Left colon (tissue), 2 donors: ENCODE data around the gene GNAT2. TPM values are rescaled to one million over a fixed set of nuclear protein-coding genes. Genes with fewer than 3 reads are reported as not detected.
"Not testable (repeated sequence)": the region's sequence is repeated elsewhere in the genome, so short reads cannot be mapped to it uniquely, and the experiment has no call there.

Experiments used
- ATAC-seq: fragments of 200-7000 bp; cut with Tn5 transposase; one replicate; pipeline ENCODE4 v1.9.1; 2020; ENCODE audit warnings: mild to moderate bottlenecking, moderate library complexity
- DNase-seq, 2 donors: peaks; one replicate each; pipeline ENCODE4 v3.0.0-alpha.2; 2020
- intact Hi-C, 2 donors: fragments of 100-400 bp; cut with DNase I in 1 of 2; cut with micrococcal nuclease in 1 of 2; formaldehyde crosslinking; loops; one replicate each; pipeline versions ENCODE4 v1.11.2 to v1.14.0; 2022; cut with DNase I, micrococcal nuclease
- long read RNA-seq: library from polyadenylated mRNA; unstranded; transcript quantifications from one replicate; pipeline ENCODE4 v2.0.0, GENCODE V29; 2021
- total RNA-seq, 2 donors: library from RNA; stranded (reverse); fragmentation: NEBNext Ultra II Directional; extraction: Animal tissue kit (Norgen Biotek cat#: 25700); gene quantifications; one replicate each; pipeline ENCODE4 v1.2.1, GENCODE V29; 2021
- donor health status: DM: no; HTN: no; CAD: no.
- donor health status: DM: yes; HTN: yes; CAD: no.

Gene GNAT2
- under 1 TPM in 1 of 2 donors, not detected in 1; 0.73 TPM for total RNA-seq
- long read RNA-seq = 0 reads

- peak; percentile 86 to 87 for DNase-seq
- ATAC-seq = peak; percentile 77
- intact Hi-C loops = loop anchor here in 1 of 2 donors (5.0 kb wide), 1 partner anchor 67 kb away; no protein-coding TSS in a partner anchor
Measured at GRCh38 chr1:109619576-109620400, at the start of gene GNAT2, which contains the start of gene AMPD2. Gene GNAT2 (minus strand): TSS chr1:109619616. CDS start chr1:109612870, 6,746 bp downstream. Gene AMPD2 (plus strand): TSS chr1:109619837. CDS start chr1:109621176, 1,339 bp downstream.

DNA sequence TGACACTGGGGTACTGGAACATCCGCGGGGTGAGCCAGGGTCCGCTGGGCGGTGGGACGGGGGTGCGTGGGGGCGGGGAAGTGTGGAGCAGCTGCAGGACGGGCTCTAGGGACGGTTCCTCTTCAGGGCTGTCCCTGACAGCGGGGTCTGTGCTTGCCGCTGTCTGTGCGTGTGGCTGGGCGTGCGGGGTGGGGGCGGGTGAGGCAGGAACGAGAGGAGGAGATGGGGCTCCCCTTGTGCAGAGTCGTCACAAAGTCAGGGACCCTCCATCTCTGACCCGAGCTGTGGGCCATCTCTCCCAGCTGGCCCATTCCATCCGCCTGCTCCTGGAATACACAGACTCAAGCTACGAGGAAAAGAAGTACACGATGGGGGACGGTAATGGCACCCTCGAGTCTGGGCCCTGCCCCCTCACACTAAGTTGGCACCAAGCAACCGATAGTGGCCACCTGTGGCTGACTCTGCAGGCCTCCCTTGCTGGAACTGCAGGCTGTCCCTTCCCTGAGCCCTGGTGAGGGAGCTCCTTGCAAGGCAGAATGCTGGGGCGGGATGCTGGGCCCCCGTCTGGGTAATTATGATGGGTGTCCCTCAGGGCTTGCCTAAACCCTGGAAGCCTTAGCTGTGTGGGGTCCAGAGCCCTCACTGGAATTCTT, 48.8 kb upstream of the GNAT2 start:
- intact Hi-C loops = no loop called here
- DNase-seq (no peak), ATAC-seq (peak; percentile 25)

DNA sequence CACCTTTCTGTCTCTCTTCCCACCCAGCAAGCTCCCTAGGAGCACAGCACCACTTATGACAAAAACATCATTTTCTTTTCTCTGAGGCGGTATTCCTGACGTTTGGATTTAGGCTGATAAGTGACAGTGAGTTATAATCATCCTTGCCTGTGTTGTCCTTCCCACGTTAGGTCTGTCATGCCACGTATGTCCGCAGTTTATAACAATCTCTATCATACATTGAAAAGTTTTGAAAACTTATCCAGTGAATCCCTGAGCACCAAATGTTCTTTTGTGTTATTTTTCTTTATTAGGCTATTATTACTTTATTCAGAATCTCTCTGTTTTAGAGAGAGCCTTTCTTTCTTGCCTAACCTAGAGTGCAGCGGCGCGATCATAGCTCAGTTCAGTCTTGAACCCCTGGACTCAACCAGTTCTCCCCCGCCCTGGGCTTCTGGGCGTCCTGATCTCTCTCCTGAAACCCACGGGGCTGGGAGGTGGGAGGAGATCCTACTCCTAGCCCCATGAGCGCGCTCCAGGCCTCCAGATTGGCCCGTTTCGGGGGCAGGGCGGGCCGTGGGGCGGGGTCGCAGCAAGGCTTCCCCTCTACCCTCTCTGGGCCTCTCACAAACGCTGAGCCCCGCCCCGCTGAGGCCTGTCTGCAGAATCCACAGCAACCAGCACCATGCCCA, 48.2 kb upstream of the GNAT2 start, which contains the start of gene GSTM2:
GSTM2 (plus strand) TSS at position 606 of the 671 bp plus-strand sequence; CDS start at position 665, 59 bp downstream.
- DNase-seq = peak; percentile 91
- intact Hi-C loops = no loop called here
- peak; percentile 98 for ATAC-seq

DNA sequence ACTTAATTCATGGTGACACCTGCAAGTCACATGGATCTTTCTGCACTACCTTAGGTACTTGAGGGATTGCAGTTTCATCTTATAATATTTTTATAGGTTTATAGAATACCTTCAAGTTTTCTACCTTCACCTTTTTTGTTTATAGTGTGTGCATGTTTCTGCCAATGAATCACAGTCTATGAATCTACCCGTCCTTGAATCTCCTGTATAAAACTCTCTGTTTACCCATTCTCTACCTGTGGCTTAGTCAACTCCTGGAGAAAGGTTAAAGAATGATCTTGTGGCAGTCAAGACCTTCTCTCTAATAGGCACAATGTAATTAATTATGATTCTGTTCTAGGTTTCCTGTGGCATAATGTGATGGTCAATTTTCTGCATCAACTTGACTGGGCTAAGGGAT, 45.3 kb upstream of the GNAT2 start:
- no peak for DNase-seq
- intact Hi-C loops = no loop called here
- ATAC-seq = no peak

DNA sequence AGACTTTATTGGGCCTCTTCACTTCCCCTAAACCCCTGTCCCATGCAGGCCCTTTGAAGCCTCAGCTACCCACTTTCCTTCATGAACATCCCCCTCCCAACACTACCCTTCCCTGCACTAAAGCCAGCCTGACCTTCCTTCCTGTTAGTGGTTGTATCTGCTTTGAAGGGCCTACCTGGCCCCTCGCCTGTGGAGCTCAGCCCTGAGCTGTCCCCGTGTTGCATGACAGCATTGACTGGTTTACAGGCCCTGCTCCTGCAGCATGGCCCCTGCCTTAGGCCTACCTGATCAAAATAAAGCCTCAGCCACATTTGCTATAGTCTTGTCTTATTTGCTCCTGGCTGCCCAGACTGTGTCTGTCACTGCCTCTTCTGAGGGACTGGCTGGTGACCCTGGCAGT, 42.0 kb upstream of the GNAT2 start:
- ATAC-seq (no peak), DNase-seq (no peak)
- intact Hi-C loops = no loop called here

GRCh38 chr1:109660691-109661026, 41.2 kb upstream of the GNAT2 start:
- ATAC-seq, intact Hi-C loops, DNase-seq: not testable (repeated sequence)

DNA sequence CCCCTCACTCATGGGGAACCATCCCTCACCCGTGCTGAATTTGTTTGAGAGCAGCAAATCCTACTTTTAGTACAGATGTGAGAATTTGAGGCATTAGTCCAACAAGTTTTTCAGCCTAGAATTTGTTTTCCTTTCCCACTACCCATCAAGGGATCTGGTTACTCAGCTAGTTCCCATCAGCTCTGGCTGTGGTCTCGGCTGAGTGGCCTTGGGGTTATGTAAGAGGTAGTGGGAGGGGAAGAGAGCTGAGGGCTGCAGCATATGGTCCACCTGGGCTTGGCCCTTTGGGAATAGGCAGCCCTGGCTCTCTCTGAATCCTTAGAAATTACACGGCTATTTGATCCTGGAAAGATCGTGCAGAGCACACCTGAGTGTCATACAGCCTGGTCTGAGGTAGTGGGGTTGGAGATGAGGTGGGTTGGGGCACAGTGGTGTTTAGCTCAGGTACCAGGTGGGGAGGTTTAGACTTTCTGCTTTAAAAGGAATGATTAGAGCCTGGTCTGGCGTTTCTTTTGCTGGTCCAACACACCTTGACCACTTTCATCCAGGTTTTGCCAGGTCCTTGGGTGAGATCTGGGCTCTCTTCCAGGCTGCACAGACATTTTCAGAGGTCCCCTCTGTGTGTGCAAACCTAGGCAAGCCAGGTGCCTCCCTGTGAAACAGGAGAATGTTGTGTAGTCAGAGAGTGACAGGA, 40.7 kb upstream of the GNAT2 start:
- DNase-seq (no peak), ATAC-seq (no peak)
- intact Hi-C loops = no loop called here

DNA sequence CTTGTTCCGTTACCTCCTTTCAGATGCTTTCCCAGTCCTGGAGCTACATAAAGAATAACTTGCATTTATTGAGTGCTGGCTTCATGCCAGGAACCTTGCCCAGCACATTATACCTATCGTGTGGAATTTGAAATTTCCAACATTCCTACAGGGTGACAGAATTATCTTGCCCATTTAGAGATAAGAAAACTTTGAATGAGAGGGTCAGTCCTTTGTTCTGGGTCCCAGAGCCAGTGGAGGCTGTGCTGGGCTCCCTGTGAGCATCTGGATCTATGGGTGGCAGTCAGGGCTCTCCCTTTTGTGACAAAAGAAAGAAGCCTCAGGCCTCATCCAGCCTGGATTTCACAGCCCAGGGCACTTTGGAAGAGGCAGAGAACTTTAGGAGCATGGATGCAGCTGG, 39.7 kb upstream of the GNAT2 start:
- DNase-seq (no peak), ATAC-seq (no peak)
- intact Hi-C loops = no loop called here

- intact Hi-C loops = no loop called here
- no peak for DNase-seq
- no peak for ATAC-seq
Measured at GRCh38 chr1:109658533-109659042, 39.2 kb upstream of the GNAT2 start.

- ATAC-seq = no peak
- DNase-seq = no peak
Measured at GRCh38 chr1:109657970-109658369, 38.6 kb upstream of the GNAT2 start.

DNA sequence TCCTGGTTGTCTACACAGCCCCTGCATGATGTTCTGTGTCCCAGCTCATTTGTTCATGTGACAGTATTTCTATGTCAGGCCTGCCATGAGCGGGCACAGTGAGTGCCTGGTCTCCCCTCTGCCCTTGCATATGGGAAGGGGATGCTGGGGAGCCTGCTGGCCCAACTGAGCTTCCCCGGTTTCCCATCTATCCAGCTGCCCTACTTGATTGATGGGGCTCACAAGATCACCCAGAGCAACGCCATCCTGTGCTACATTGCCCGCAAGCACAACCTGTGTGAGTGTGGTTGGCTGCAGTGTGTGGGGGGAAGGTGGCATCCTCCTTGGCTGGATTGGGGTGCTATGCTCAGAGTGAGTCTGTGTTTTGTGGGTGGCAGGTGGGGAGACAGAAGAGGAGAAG, 38.0 kb upstream of the GNAT2 start:
- intact Hi-C loops = no loop called here
- DNase-seq (no peak), ATAC-seq (no peak)

More at GRCh38 chr1:109657970-109658369, 38.6 kb upstream of the GNAT2 start:
- intact Hi-C loops = no loop called here

- intact Hi-C loops = no loop called here
- DNase-seq (peak; percentile 91 to 95), ATAC-seq (peak; percentile 96)
Measured at GRCh38 chr1:109655615-109656519, 36.5 kb upstream of the GNAT2 start, which contains the start of gene GSTM4. Gene GSTM4 (plus strand): TSS chr1:109656099. CDS start chr1:109656390, 291 bp downstream.

GRCh38 chr1:109654519-109654918, 35.1 kb upstream of the GNAT2 start:
- intact Hi-C loops = no loop called here
- no peak for ATAC-seq
- DNase-seq = no peak

DNA sequence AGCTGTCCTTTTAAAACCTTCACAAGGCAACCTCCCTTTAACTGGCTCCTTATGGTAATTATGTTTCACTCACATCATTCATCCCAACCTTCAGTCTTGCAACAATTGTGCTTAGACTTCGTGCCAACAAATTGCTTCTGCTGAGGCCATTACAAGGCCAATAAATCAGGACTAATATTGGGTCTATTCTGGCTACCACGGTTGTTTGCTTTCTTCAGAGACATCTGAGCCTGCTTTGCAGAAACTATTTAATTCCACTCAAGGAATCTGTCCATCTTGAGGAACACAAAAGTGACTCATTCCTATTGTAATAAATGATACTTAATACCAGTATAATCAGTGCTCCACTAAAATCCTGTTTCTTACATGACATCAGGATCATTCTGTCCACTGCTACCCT, 33.9 kb upstream of the GNAT2 start:
- ATAC-seq (no peak), DNase-seq (no peak)
- intact Hi-C loops = no loop called here

DNA sequence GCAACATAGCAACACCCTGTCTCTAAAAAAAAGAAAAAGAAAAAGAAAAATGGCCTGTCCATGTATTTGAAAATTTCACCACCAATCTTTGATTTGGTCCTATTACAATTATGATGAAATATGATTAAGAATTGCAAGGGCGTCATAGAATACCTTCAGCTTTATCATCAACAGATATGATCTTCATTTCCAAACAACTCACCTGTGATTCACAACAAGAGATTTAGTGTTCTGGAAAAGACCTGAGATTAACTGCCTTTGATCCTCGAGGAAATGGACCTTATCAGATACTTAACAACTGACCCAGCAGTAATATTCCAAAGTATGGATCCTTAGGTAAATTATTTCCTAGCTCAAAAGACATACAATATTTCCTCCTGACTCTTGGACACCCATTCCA, 33.0 kb upstream of the GNAT2 start:
- DNase-seq (no peak), ATAC-seq (no peak)
- intact Hi-C loops = no loop called here

- DNase-seq = no peak
- no peak for ATAC-seq
- intact Hi-C loops = no loop called here
Measured at GRCh38 chr1:109650609-109651008, 31.2 kb upstream of the GNAT2 start.

DNA sequence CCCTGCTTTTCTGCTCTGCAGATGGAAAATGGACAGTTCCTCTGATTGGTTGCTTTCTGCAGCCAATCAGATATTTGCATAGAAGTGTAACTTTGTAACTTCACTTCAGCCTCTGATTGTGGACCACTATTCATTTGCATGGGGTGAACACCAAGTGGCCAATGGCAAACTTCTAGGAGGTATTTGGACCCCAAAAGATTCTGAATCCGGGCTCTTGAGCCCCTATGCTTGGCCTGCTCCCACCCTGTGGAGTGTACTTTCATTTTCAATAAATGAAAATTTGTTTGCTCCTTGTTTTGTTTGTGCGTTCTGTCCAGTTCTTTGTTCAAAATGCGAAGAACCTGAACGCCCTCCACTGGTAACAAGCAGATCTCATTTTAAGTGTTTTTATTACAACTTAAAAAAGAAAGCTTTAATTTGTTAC, 30.1 kb upstream of the GNAT2 start:
- no peak for DNase-seq
- intact Hi-C loops = loop anchor here in 1 of 2 donors (10.0 kb wide), 1 partner anchor 125 kb away; no protein-coding TSS in a partner anchor

More for the DNA sequence above, 30.1 kb upstream of the GNAT2 start:
- ATAC-seq = peak; percentile 31
